GM13977 (cell line): ENCODE data around the gene ST8SIA4.

ENCODE experiments used
- DNase-seq: peaks from one replicate; pipeline ENCODE4 v3.0.0; 2012; ENCODE audit warnings: low spot score
- in situ Hi-C: fragments of 300-500 bp; cut with MboI; formaldehyde crosslinking; loops from one replicate; pipeline ENCODE4 v1.12.0; 2022; ENCODE audit warnings: low sequenced_read_pairs, low pct_unique_long_range_greater_than_20kb, mixed read lengths, inconsistent platforms; ENCODE audit not compliant: unreplicated experiment
- TF ChIP-seq, protein P1 (sequence below): IDR thresholded peaks from 2 replicates; pipeline ENCODE4 v1.5.1; 2012; ENCODE audit warnings: mild to moderate bottlenecking, control low read depth; ENCODE audit not compliant: insufficient read depth; ENCODE audit errors: extremely low read depth, missing control alignments

Gene ST8SIA4

DNA sequence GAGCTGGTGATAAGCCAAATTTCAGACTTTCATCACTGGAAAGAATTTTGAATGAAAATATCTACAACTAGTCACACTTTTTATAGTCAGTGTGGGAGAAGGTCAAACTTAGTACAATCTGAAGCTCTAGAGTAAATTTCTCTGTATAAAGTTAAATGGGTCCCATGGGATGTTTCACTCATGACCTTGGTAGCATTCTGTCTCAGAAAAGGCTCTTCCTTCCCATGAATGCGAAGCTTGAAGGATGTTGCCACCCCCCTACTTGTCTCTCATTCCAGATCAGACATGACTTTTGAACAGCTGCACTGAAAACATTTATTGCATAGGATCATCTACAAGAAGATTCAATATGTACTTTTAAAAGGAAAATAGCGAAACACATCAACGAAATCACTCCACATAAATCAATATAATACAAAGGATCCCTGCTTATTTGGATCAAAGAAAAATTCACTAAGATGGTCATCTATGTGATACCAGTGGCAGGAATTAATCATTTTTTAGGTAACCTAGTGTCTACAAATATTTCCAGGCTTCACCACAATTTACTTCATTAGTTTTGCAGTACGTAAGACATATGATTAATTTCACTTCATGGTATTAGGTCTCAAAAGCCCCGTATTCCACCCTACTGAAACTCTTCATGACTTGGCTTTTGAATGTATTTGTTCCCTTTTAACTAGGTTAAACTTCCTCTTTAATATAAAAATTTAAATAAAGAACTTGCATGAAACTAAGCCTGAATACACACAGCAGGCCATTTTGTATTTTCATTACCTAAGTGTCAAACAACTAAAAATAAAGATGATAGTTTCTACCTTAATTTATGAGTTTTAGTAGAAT, 4.4 kb downstream of the ST8SIA4 start:
- in situ Hi-C loops = no loop called here
- TF ChIP-seq, protein P1, sequence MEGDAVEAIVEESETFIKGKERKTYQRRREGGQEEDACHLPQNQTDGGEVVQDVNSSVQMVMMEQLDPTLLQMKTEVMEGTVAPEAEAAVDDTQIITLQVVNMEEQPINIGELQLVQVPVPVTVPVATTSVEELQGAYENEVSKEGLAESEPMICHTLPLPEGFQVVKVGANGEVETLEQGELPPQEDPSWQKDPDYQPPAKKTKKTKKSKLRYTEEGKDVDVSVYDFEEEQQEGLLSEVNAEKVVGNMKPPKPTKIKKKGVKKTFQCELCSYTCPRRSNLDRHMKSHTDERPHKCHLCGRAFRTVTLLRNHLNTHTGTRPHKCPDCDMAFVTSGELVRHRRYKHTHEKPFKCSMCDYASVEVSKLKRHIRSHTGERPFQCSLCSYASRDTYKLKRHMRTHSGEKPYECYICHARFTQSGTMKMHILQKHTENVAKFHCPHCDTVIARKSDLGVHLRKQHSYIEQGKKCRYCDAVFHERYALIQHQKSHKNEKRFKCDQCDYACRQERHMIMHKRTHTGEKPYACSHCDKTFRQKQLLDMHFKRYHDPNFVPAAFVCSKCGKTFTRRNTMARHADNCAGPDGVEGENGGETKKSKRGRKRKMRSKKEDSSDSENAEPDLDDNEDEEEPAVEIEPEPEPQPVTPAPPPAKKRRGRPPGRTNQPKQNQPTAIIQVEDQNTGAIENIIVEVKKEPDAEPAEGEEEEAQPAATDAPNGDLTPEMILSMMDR = no peak
- no peak for DNase-seq

DNA sequence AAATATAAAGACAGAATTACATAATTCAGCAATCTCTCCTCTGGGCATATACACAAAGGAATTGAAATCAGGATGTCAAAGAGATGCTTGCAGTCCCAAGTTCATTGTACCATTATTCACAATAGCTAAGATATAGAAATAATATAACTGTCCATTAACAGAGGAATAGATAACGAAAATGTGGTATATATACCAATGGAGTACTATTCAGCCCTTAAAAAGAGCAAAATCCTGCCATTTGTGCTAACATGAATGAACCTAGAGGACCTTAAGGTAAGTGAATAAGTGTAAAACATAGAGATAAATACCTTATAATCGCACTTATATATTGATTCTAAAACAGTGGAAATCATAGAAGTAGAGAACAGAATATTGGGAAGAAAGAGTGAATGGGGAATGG, 7.0 kb downstream of the ST8SIA4 start:
- TF ChIP-seq, protein P1 = no peak
- no peak for DNase-seq
- in situ Hi-C loops = no loop called here

GRCh38 chr5:100890461-100891008, 12.5 kb downstream of the ST8SIA4 start:
- TF ChIP-seq, protein P1 = no peak
- in situ Hi-C loops = no loop called here
- no peak for DNase-seq

DNA sequence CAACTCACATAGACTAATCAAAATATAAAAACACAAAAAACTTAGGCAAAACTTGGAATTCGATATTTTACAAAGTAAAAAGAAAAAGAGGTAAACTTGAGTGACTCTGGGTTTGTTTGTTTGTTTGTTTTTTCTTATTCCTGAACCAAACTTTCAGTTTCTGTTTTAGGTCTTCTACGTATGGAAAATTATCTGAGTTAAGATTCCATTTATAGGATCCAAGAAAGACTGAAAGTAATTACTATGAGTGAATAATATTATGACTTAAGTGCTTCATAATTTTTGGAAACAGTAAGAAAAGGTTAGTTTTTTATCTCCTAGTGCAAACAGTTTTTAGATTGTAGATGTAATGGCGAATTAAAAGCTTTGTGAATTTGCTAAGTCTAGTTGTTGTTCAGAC, 13.2 kb downstream of the ST8SIA4 start:
- TF ChIP-seq, protein P1 = no peak
- no peak for DNase-seq
- in situ Hi-C loops = no loop called here

DNA sequence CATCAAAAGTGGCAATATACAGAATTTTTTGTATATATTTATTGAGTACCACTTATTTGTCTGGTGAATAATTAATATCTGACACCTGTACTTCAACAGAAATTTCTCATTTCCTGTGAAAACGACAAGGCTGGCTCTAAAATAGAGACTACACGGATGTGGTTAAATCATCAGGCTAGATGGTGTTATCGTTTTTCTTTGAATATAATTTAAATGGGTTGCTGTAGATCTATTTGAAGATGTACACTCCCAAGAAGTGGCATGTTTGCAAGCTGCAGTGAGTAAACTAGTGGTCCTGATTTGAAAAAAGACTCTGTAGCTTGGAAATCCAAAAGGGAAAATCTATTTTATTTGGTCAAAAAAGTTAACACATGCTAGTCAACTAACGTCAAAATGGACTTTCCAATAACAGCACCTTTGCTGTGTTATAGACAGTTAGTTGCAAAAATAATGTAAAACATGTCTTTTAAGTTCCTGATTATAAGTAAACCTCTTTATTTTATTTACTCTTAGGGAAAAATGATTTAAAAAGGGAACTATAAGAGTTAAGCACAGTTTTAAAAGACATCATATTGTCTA, 13.8 kb downstream of the ST8SIA4 start:
- in situ Hi-C loops = no loop called here
- no peak for DNase-seq
- TF ChIP-seq, protein P1 = no peak

DNA sequence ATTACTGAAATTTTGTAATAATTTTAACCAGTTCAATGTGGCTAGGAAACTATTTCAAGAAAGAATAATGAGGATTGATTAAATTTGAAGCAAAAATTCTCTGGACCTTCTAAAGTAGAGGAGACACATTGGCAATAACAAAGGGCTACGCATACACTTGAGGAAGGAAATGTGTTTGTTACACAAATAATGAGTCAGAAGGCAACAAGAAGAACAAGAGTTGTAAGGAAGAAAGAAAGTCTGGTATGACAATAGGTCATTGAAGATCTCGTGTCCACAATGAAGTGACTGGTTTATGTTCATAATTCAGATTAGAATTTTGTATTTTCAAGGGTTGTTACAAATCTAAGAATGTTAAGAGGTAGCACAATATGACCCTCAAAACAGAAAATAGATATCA, 25.8 kb downstream of the ST8SIA4 start:
- TF ChIP-seq, protein P1 = no peak
- in situ Hi-C loops = no loop called here
- no peak for DNase-seq
